ENCODE results near the gene NINJ1.

Gene NINJ1

GRCh38 chr9:93132287-93132927 lies 1.6 kb downstream of the NINJ1 start:
- DNase-seq: no peak

- DNase-seq: no peak
Observed at GRCh38 chr9:93131599-93132286, 2.3 kb downstream of the NINJ1 start.

GRCh38 chr9:93130861-93131481 lies 3.1 kb downstream of the NINJ1 start:
- DNase-seq: no peak

GRCh38 chr9:93129691-93130500 lies 4.2 kb downstream of the NINJ1 start:
- no peak for DNase-seq

DNA sequence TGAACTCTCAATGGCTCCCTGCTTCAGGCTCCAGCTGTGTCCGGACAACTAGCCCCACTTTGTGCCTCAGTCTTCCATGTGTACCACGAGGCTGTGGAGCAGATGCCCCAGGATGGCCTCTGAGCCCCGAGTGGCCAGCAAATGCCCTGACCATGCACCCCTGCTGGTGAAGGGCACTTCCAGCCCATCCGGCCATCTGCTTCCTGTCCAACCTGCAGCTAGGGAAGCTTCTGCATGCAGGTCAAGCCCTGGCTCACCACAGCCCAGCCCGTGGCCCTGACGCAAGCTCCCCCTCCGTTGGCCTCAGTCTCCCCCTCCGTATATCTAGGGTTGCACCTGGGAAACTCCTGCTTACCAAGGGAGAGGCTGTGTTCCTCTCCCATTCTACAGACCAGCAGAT lies 4.8 kb downstream of the NINJ1 start:
- no peak for DNase-seq

DNA sequence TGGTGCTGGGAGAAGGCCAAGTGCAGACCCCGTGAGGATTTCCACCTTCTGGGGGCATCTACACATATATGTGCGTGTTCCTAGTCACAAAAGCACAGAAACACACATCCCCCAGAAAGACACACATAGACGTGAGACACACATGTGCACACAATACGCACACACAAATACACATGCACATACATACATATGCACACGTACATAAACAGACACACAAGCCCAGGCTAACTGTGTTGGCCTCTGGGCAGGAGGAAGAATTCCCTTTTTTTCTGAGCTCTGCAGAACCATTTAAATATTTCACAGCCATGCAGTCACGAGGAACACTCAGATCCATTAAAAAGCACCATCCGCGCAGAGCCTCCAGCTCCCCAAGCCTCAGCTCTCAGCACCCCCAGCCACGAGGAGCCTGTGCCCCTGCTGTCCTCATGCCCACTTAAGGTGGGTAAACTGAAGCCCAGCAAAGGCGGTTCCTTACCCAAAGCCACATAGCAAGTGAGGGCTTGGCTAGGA lies 5.3 kb downstream of the NINJ1 start:
- no peak for DNase-seq

- DNase-seq: no peak
Observed at GRCh38 chr9:93128011-93128714, 5.9 kb downstream of the NINJ1 start.

DNA sequence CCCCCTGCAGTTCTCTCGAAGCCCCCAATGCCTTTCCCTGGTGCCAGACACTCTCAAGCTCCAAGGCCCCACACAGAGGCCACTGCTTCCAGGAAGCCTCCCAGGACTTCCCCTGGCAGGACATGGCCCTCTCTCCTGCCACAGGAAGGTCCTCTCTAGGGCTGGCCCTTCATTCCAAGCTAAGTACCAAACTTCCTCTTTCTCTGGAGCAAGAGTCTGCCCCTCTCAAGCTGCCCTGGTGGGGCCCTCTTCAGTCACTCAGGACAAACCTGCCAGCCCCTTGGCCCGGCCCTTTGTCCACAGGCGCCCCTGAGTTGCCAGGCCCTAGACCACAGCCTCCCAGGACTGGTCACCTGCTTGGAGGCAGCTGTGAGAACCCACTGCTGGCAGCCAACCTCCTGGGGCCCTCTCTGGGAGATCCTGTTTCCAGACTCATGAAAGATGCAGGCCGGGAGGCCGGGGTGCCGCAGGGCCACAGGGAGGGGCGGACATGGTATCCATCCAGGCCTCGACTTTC lies 6.6 kb downstream of the NINJ1 start:
- DNase-seq: no peak

- DNase-seq: no peak
Observed at GRCh38 chr9:93126825-93127368, 7.2 kb downstream of the NINJ1 start.

DNA sequence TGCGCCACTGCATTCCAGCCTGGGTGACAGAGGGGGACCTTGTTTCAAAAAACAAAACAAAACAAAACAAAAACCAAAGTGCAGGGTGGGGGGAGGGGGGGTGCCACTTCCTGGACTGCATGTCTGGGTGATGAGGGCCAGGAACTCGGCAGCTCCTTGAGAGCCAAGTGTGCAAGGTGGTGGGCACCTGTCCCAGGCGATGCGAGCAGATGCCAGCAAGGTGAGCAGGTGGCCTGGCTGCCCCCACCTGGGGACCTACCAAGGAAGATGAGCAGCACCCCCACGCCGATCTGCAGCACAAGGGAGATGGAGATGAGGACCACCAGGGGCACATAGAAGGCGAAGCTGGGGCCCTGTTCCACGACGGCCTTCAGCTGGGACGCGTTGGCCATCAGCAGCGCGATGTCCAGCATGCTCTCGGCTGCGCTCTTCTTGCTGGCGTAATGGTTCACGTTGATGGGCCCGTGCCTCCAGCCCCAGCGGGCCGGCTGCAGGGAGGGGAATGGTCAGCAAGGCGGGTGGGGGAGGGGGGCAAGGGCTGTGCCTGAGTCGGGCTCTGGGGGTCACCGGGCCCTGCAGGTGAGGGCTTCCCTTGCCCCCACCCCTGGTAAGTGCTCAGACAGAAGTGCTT lies 7.8 kb downstream of the NINJ1 start:
- DNase-seq: no peak

DNA sequence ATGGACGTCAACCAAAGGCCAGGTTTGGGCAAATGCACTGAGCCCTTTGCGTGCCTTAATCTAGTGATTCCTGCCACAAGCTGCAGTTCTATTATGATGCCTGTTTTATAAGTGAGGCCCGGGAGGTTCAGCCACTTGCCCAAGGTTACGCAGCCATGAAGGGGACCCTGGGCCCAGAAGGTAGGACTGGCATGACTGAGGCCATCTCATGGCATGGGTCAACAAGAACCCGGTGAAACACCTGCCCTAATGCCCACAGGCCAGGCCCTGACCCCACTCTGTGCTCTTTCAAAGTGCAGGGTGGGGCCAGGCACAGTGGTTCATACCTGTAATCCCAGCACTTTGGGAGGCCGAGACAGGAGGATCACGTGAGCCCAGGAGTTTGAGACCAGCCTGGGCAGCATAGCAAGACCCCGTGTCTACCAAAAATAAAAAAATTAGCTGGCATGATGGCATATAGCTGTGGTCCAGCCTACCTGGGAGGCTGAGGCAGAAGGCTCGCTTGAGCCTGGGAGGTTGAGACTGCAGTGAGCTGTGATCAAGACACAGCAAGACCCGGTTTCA lies 8.6 kb downstream of the NINJ1 start:
- DNase-seq: no peak

GRCh38 chr9:93124793-93125192 lies 9.3 kb downstream of the NINJ1 start:
- no peak for DNase-seq

- no peak for DNase-seq
Observed at GRCh38 chr9:93123561-93124283, 10.3 kb downstream of the NINJ1 start.

GRCh38 chr9:93122721-93123221 lies 11.3 kb downstream of the NINJ1 start:
- no peak for DNase-seq

GRCh38 chr9:93121316-93122241 lies 12.5 kb downstream of the NINJ1 start:
- DNase-seq: no peak

DNA sequence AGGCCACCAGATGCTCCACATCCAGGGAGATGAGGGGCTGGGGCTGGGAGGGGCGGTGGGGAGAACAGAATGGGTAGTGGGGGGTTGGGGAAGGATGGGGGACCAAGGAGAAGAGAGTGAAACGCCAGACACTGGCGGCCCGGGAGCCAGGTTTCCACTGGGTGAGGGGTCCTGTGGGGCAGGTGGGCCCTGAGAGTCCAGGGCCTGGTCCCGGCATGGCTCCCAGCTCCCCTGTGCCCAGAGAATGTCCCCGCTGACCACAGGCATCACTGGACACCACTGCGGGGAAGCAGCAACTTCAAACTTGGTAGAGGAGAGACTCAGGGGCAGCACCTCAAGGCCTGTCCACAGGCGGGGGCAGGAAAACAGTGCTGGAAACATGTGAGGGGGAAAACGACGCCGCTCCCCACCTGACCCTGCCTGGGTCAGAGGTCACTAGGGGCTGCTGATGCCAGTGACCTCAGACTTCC lies 13.2 kb downstream of the NINJ1 start:
- DNase-seq: no peak

GRCh38 chr9:93119953-93120845 lies 13.9 kb downstream of the NINJ1 start:
- DNase-seq: no peak

- no peak for DNase-seq
Observed at GRCh38 chr9:93119703-93119952, 14.4 kb downstream of the NINJ1 start.

Measured in NCI-H526 treated with DMSO at 0.1 percent for 48 hours (cell line).